Natural killer cell (primary cell): ENCODE results near the gene SOX6. TPM values are rescaled to one million over a fixed set of nuclear protein-coding genes. Genes with fewer than 3 reads are reported as not detected.

ENCODE experiments used
- ATAC-seq, 3 donors: fragments of 150-1000 bp in 2 of 3; fragments of 200-7000 bp in 1 of 3; cut with Tn5 transposase; 1 replicate in 1 of 3; 2 replicates in 2 of 3; pipeline ENCODE4 v1.10.0; 2021; ENCODE audit warnings: mild to moderate bottlenecking in 2 of 3, moderate library complexity in 2 of 3
- DNase-seq, 2 donors: peaks; one replicate each; pipeline versions ENCODE4 v3.0.0 to v3.0.0-alpha.2; 2013 to 2021; ENCODE audit warnings: mixed read lengths in 1 of 2
- H3K27ac ChIP-seq: one replicate; pipeline ENCODE4 v1.5.1; 2013; ENCODE audit warnings: mild to moderate bottlenecking, low read length
- H3K27me3 ChIP-seq: one replicate; pipeline ENCODE4 v1.6.1; 2013; ENCODE audit warnings: low read length; ENCODE audit not compliant: control insufficient read depth, insufficient read depth
- H3K36me3 ChIP-seq: one replicate; pipeline ENCODE4 v1.6.1; 2013; ENCODE audit warnings: low read length; ENCODE audit not compliant: control insufficient read depth, insufficient read depth
- H3K4me1 ChIP-seq: one replicate; pipeline ENCODE4 v1.6.1; 2013; ENCODE audit warnings: low read length; ENCODE audit not compliant: control insufficient read depth, insufficient read depth
- H3K4me3 ChIP-seq: one replicate; pipeline ENCODE4 v1.5.1; 2013; ENCODE audit warnings: low read length
- H3K9me3 ChIP-seq: one replicate; pipeline ENCODE4 v1.6.1; 2013; ENCODE audit warnings: low read length; ENCODE audit not compliant: control insufficient read depth, insufficient read depth
- H3K27ac Mint-ChIP-seq, 2 donors: one replicate each; pipeline ENCODE4 v1.8.0; 2022; ENCODE audit warnings: mild to moderate bottlenecking in 2 of 2, mixed read lengths in 2 of 2, moderate library complexity in 1 of 2
- H3K27me3 Mint-ChIP-seq, 2 donors: one replicate each; pipeline ENCODE4 v1.8.0; 2022; ENCODE audit warnings: low read depth in 2 of 2, mixed read lengths in 2 of 2
- H3K36me3 Mint-ChIP-seq: one replicate; pipeline ENCODE4 v1.8.0; 2022; ENCODE audit warnings: mixed read lengths
- H3K4me1 Mint-ChIP-seq, 2 donors: one replicate each; pipeline ENCODE4 v1.8.0; 2022; ENCODE audit warnings: mixed read lengths in 2 of 2
- H3K4me3 Mint-ChIP-seq: one replicate; pipeline ENCODE4 v1.8.0; 2022; ENCODE audit warnings: mild to moderate bottlenecking, moderate library complexity, mixed read lengths
- H3K9me3 Mint-ChIP-seq, 2 donors: one replicate each; pipeline ENCODE4 v1.8.0; 2022; ENCODE audit warnings: mixed read lengths in 2 of 2
- CTCF ChIP-seq: fragments of 200-600 bp; IDR thresholded peaks from one replicate; pipeline ENCODE4 v1.8.0; 2022; ENCODE audit warnings: antibody characterized with exemption
- WGBS: methylation state at CpG from one replicate; pipeline ENCODE4 v1.1.7; 2013; ENCODE audit warnings: missing lambda C conversion rate; ENCODE audit not compliant: insufficient coverage; 5-methylcytosine and 5-hydroxymethylcytosine counted together
- intact Hi-C: fragments of 100-400 bp; cut with micrococcal nuclease; formaldehyde crosslinking; loops from one replicate; pipeline ENCODE4 v1.14.2; 2022
- total RNA-seq, 4 donors: library from RNA; stranded (reverse); fragments of 120-200 nt in 1 of 4; gene quantifications; one replicate each; pipeline versions ENCODE4 v1.2.3 to v1.2.4, GENCODE V29; 2013 to 2022

Gene SOX6
- total RNA-seq, 3 donors from 2014 or later (not counting 1 experiment from before 2014, with no cell fraction given), result 0.27 TPM; not detected in 2

GRCh38 chr11:16167706-16168487 lies 188.4 kb downstream of the SOX6 start:
- intact Hi-C loops, result no loop called here
- DNase-seq (no peak), ATAC-seq (no peak)
- Histone ChIP-seq H3K4me3 (no peak overlapping the region), H3K27me3 (no peaks in the 10 kb centered on the region), H3K27ac (no peak overlapping the region), H3K4me1 (no peaks in the 10 kb centered on the region), H3K36me3 (no peaks in the 10 kb centered on the region), H3K9me3 (peaks cover 4% of the 10 kb centered on the region)
- WGBS, result 100% methylated on average over 2 of the region's 3 CpGs
- H3K27me3 Mint-ChIP-seq, result peaks cover 0 to under 1% of the 10 kb centered on the region in 2 donors
- H3K4me3 Mint-ChIP-seq, result no peak overlapping the region
- no peak overlapping the region for H3K27ac Mint-ChIP-seq
- no peaks in the 10 kb centered on the region for H3K4me1 Mint-ChIP-seq
- no peak for TF ChIP-seq CTCF
- H3K9me3 Mint-ChIP-seq, result peaks cover 0 to under 1% of the 10 kb centered on the region in 2 donors
- H3K36me3 Mint-ChIP-seq, result no peaks in the 10 kb centered on the region

GRCh38 chr11:16166571-16166970 lies 189.8 kb downstream of the SOX6 start:
- H3K4me1 ChIP-seq, result no peaks in the 10 kb centered on the region
- no peaks in the 10 kb centered on the region for H3K36me3 ChIP-seq
- H3K36me3 Mint-ChIP-seq, result no peaks in the 10 kb centered on the region
- no peak for TF ChIP-seq CTCF
- H3K9me3 ChIP-seq, result peaks cover 4% of the 10 kb centered on the region
- no peak overlapping the region for H3K27ac Mint-ChIP-seq
- DNase-seq (no peak), ATAC-seq (no peak)
- H3K27me3 Mint-ChIP-seq, result peaks cover 0 to 3% of the 10 kb centered on the region in 2 donors
- H3K4me3 Mint-ChIP-seq, result no peak overlapping the region
- H3K9me3 Mint-ChIP-seq, result peaks cover 0 to 4% of the 10 kb centered on the region in 2 donors
- H3K4me1 Mint-ChIP-seq, result no peaks in the 10 kb centered on the region
- intact Hi-C loops, result no loop called here
- no peak overlapping the region for H3K4me3 ChIP-seq
- WGBS, result no CpG with 5 or more reads among the region's 1 CpG
- H3K27me3 ChIP-seq, result no peaks in the 10 kb centered on the region
- no peak overlapping the region for H3K27ac ChIP-seq

GRCh38 chr11:16160146-16160545 lies 196.2 kb downstream of the SOX6 start:
- 80% methylated on average over 1 of the region's 1 CpG for WGBS
- Mint-ChIP-seq H3K9me3 (peaks cover 2 to 4% of the 10 kb centered on the region in 2 donors), H3K27me3 (peaks cover 0 to 3% of the 10 kb centered on the region in 2 donors), H3K36me3 (no peaks in the 10 kb centered on the region), H3K27ac (no peak overlapping the region), H3K4me3 (no peak overlapping the region), H3K4me1 (no peaks in the 10 kb centered on the region)
- DNase-seq, result no peak
- no peak for ATAC-seq
- Histone ChIP-seq H3K9me3 (no peaks in the 10 kb centered on the region), H3K27ac (no peak overlapping the region), H3K36me3 (no peaks in the 10 kb centered on the region), H3K4me1 (no peaks in the 10 kb centered on the region), H3K27me3 (no peaks in the 10 kb centered on the region), H3K4me3 (no peak overlapping the region)
- intact Hi-C loops, result no loop called here
- TF ChIP-seq CTCF, result no peak
